ENCODE data around the gene SCGB1A1.

SCGB1A1 gene

DNA sequence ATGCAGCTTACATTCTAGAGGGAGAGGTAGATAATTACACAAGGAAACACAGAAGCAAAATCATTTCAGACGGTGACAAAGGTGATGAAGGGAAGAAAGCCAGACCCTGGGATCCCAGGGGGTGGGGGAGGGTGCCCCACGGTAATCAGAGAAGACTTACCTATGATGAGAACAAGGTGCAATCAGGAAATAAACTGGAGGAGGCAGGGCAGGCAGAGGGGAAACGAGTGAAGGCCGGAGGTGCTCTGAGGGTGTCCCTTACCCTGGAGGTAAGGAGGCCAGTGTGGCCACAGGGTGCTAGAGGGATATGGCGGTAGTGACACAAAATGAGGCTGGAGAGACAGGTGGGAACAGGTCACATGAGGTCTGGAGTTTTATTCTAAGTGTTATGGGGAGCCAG is 13.9 kb upstream of the SCGB1A1 start:
- ChIA-PET POLR2A (ENCODE audit: low non-redundant PET) (no interaction called here), CTCF (interaction anchor here (0.5 to 2.9 kb wide), 2 partner anchors 20 to 1470 kb away, joined by 3 to 11 read pairs; no protein-coding TSS in a partner anchor)
- TF ChIP-seq CTCF (conservative IDR thresholded peaks at IDR 0.05; ENCODE audit: low read depth), result no peak
- no peak overlapping the region for H3K27ac ChIP-seq
- no peak for DNase-seq (ENCODE audit: low spot score)

DNA sequence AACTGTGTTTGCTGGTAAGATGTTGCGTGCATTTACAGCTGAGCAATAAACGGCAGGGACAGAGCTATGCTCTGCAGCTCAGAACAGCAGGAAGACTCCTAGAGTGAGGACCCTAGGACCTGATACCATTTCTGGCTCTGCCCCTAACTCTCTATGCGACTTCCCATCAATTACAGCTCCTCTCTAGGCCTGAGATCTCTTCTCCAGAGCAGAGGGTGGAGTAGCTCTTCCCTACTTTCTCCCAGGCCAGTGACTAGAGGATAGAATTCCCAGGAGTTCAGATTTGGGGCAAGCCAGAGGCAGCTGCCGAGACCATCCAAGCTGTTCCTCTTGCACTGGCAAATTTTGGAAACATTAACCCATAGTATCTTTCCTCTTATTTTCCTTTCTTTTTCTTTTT is 12.8 kb upstream of the SCGB1A1 start:
- no peak overlapping the region for H3K27ac ChIP-seq
- POLR2A ChIA-PET (ENCODE audit: low non-redundant PET), result interaction anchor here (0.7 kb wide), 1 partner anchor 297 kb away, joined by 4 read pairs; no protein-coding TSS in a partner anchor
- CTCF ChIA-PET, result interaction anchor here (0.6 to 2.9 kb wide), 3 partner anchors 19 to 177 kb away, joined by 4 to 11 read pairs (median 6); no protein-coding TSS in a partner anchor
- no peak for TF ChIP-seq CTCF (conservative IDR thresholded peaks at IDR 0.05; ENCODE audit: low read depth)
- no peak for DNase-seq (ENCODE audit: low spot score)

GRCh38 chr11:62409831-62410230 is 9.0 kb upstream of the SCGB1A1 start:
- DNase-seq (ENCODE audit: low spot score), result no peak
- peak overlapping the region; percentile 83; the same call in 1 of the 2 replicates for H3K27ac ChIP-seq
- no peak for TF ChIP-seq CTCF (conservative IDR thresholded peaks at IDR 0.05; ENCODE audit: low read depth)
- POLR2A ChIA-PET (ENCODE audit: low non-redundant PET), result no interaction called here
- CTCF ChIA-PET, result no interaction called here

DNA sequence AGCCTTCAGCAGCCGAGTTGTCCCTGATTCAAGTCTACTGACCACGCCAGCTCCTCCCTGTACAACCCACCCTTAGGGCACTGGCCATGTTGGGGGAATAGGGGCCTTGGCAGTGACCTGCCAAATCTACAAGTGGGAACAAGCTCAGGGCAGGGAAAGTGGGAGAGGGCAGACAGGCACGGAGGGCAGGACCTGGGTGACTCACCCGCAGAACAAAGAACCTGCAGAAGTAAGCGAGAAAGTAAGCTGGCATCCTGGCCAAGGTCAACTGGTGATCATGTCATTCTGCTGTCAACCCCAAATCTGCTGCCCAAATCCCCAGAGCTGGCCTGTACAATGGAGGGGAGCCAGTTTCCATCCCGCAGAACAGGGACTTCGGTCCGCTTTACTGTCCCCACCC is 7.9 kb upstream of the SCGB1A1 start:
- peak; percentile 64 for DNase-seq (ENCODE audit: low spot score)
- H3K27ac ChIP-seq, result peak overlapping the region; percentile 83
- CTCF ChIA-PET, result interaction anchor here (0.6 to 1.9 kb wide), 3 partner anchors 14 to 483 kb away, joined by 4 to 16 read pairs (median 8); no protein-coding TSS in a partner anchor
- TF ChIP-seq CTCF (conservative IDR thresholded peaks at IDR 0.05; ENCODE audit: low read depth), result no peak
- POLR2A ChIA-PET (ENCODE audit: low non-redundant PET), result interaction anchor here (0.5 kb wide), 1 partner anchor 1749 kb away, joined by 9 read pairs; no protein-coding TSS in a partner anchor

DNA sequence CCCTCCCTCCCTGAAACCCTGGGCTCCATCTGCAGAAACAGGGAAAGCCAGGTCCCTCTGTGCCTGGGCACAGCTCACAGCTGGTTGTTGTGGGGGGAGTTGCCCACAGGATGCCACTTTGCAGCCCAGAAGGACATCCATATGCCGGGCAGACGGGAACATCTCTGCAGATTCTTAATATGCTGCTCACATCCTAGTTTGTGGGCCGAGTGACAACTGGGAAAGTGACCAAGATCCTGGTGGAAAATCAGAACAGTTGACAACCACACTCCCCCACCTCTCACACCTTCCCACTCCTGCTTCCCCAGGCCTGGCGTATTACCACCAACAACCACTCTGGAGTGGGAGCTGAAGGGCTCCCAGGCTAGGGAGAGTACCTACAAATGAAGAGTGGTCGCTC is 7.3 kb upstream of the SCGB1A1 start:
- no peak for DNase-seq (ENCODE audit: low spot score)
- ChIA-PET POLR2A (ENCODE audit: low non-redundant PET) (no interaction called here), CTCF (interaction anchor here (1.3 to 1.9 kb wide), 2 partner anchors 13 to 16 kb away, joined by 8 to 16 read pairs; no protein-coding TSS in a partner anchor)
- no peak for TF ChIP-seq CTCF (conservative IDR thresholded peaks at IDR 0.05; ENCODE audit: low read depth)
- H3K27ac ChIP-seq, result peak overlapping the region; percentile 83

- POLR2A ChIA-PET (ENCODE audit: low non-redundant PET), result interaction anchor here (0.6 to 0.8 kb wide), 2 partner anchors 100 to 144 kb away, joined by 3 read pairs; no protein-coding TSS in a partner anchor
- no peak for DNase-seq (ENCODE audit: low spot score)
- H3K27ac ChIP-seq, result peak overlapping the region; percentile 63
- no peak for TF ChIP-seq CTCF (conservative IDR thresholded peaks at IDR 0.05; ENCODE audit: low read depth)
- CTCF ChIA-PET, result interaction anchor here (2.4 kb wide), 1 partner anchor 11 kb away, joined by 11 read pairs; no protein-coding TSS in a partner anchor
These were observed 5.7 kb upstream of the SCGB1A1 start for GRCh38 chr11:62413060-62413696.
